ENCODE measurements around the gene SPOCK2. TPM values are rescaled to one million over a fixed set of nuclear protein-coding genes. Genes with fewer than 3 reads are reported as not detected.

The SPOCK2 gene
- total and polyA plus RNA-seq, 10 of the 15 experiments (the other 5 are each of a cell fraction or from before 2014, with no cell fraction given), result 0.02 to 1.5 (median 0.58) TPM

DNA sequence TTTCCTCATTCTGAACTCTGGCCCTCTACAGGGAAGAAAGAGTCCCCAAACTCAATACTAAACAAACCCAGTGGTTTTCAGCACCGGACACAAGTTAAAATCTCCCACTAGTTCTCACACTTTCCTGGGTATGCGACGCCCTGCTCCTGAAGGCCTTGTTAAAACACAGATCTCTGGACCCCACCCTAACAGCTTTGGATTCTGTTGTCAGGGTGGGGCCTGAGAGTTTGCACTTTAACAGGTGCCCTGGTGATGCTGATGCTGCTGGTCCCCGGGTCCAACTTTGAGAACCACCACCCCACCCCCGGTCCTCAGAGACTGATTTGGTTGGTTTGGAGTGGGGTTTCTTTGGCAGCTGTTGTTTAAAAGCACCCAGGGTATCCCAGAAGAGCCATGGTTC is 62.5 kb downstream of the SPOCK2 start:
- intact Hi-C loops (cut with micrococcal nuclease; ENCODE audit: unreplicated experiment), result no loop called here
- ChIA-PET SMC1A (ENCODE audit: uncharacterized antibody, unreplicated experiment) (interaction anchor here (1.5 kb wide), 1 partner anchor 66 kb away, joined by 4 read pairs; no protein-coding TSS in a partner anchor), CTCF (interaction anchor here (1.2 kb wide), 1 partner anchor 23 kb away, joined by 3 read pairs; no protein-coding TSS in a partner anchor), RAD21 (ENCODE audit: unreplicated experiment) (interaction anchor here (0.8 kb wide), 1 partner anchor 70 kb away, joined by 3 read pairs; no protein-coding TSS in a partner anchor), POLR2A (no interaction called here)
- no peak overlapping the region for H3K9ac ChIP-seq (ENCODE audit: control insufficient read depth, insufficient read depth, low read length)
- no peak for DNase-seq (ENCODE audit: low read depth, low spot score)
- H3K9me3 ChIP-seq (replicated peaks; ENCODE audit: control insufficient read depth, insufficient read depth, low read length), result no peaks in the 10 kb centered on the region
- in situ Hi-C loops (cut with MboI), result no loop called here
- 37% methylated on average over 5 of the region's 5 CpGs for WGBS (ENCODE audit: insufficient coverage, insufficient replicate concordance, low lambda C conversion rate, missing lambda C conversion rate)
- H3K4me1 ChIP-seq (ENCODE audit: control insufficient read depth, insufficient read depth, low read length), result no peaks in the 10 kb centered on the region
- no peak for ATAC-seq
- H3K79me2 ChIP-seq (ENCODE audit: control insufficient read depth, insufficient read depth, low read length), result no peaks in the 10 kb centered on the region
- H3K4me2 ChIP-seq (ENCODE audit: control insufficient read depth, insufficient read depth), result no peak overlapping the region
- H3K36me3 ChIP-seq (ENCODE audit: control insufficient read depth in 2 of 2, insufficient read depth in 2 of 2, low read length in 1 of 2), result no peaks in the 10 kb centered on the region
- BruUV-seq (replicated peaks), result no TSS peak
- H4K20me1 ChIP-seq (ENCODE audit: control insufficient read depth, insufficient read depth), result no peaks in the 10 kb centered on the region
- no peak overlapping the region for H3K27ac ChIP-seq (ENCODE audit: control insufficient read depth, insufficient read depth)
- peaks cover 2 to 4% of the 10 kb centered on the region in 2 experiments; a peak in 2 of 4 replicates for H3K27me3 ChIP-seq (replicated peaks in 1 of 2; ENCODE audit: control insufficient read depth in 2 of 2, insufficient read depth in 2 of 2, low read length in 1 of 2)
- H3K4me3 ChIP-seq, result no peak overlapping the region
- TF ChIP-seq POU2F2 (IDR thresholded peaks at IDR 0.05; ENCODE audit: borderline replicate concordance, low read depth, low read length), result no peak
- TF ChIP-seq TARDBP (IDR thresholded peaks at IDR 0.05; ENCODE audit: borderline replicate concordance), result no peak
- TF ChIP-seq TAF1 (IDR thresholded peaks at IDR 0.05; ENCODE audit: borderline replicate concordance, low read depth, low read length), result no peak
- TF ChIP-seq HDAC6 (IDR thresholded peaks at IDR 0.05; ENCODE audit: unreplicated experiment), result no peak
- no peak for TF ChIP-seq RELA (IDR thresholded peaks at IDR 0.05; ENCODE audit: borderline replicate concordance, partially characterized antibody)
- no peak for TF ChIP-seq POLR2AphosphoS5 (IDR thresholded peaks at IDR 0.05; ENCODE audit: low read length)
- no peak for TF ChIP-seq CTCF (IDR thresholded peaks at IDR 0.05 in 2 of 3, conservative IDR thresholded peaks at IDR 0.05 in 1 of 3; ENCODE audit: control insufficient read depth in 2 of 3, extremely low read depth in 1 of 3, insufficient read depth in 1 of 3, low read depth in 3 of 3, low read length in 3 of 3)
- TF ChIP-seq SIN3A (IDR thresholded peaks at IDR 0.05; ENCODE audit: low read depth, low read length), result no peak
- TF ChIP-seq BCL3 (IDR thresholded peaks at IDR 0.05; ENCODE audit: borderline replicate concordance, insufficient read depth, low read depth, low read length, poor library complexity, severe bottlenecking), result no peak
- TF ChIP-seq CUX1 (IDR thresholded peaks at IDR 0.05; ENCODE audit: insufficient replicate concordance, low read depth, low read length), result no peak
- no peak for TF ChIP-seq RBBP5 (conservative IDR thresholded peaks at IDR 0.05)
- H2AFZ ChIP-seq (ENCODE audit: control insufficient read depth, low read depth, low read length), result no peak overlapping the region
- no peak for FAIRE-seq

Measured in GM12878 (cell line).